H9 (cell line): ENCODE measurements around the gene ERI3. TPM values are rescaled to one million over a fixed set of nuclear protein-coding genes. Genes with fewer than 3 reads are reported as not detected.

Source experiments
- DNase-seq: peaks from one replicate; pipeline ENCODE4 v3.0.0-alpha.2; 2017
- H2AFZ ChIP-seq: one replicate; pipeline ENCODE4 v1.6.1; 2013; ENCODE audit warnings: mild to moderate bottlenecking, low read length, control low read depth, moderate library complexity
- H2AK5ac ChIP-seq: 2 replicates; pipeline ENCODE4 v1.6.1; 2013; ENCODE audit warnings: low read length, control low read depth, mixed read lengths; ENCODE audit not compliant: insufficient read length
- H2BK120ac ChIP-seq: one replicate; pipeline ENCODE4 v1.6.1; 2013; ENCODE audit warnings: low read depth, mild to moderate bottlenecking, low read length, control low read depth, inconsistent platforms; ENCODE audit not compliant: poor library complexity, severe bottlenecking
- H2BK12ac ChIP-seq: 2 replicates; pipeline ENCODE4 v1.6.1; 2013; ENCODE audit warnings: low read length, control low read depth, mixed read lengths, low read depth; ENCODE audit not compliant: insufficient read length
- H2BK15ac ChIP-seq: 2 replicates; pipeline ENCODE4 v1.6.1; 2013; ENCODE audit warnings: low read depth, low read length, control low read depth
- H2BK20ac ChIP-seq: one replicate; pipeline ENCODE4 v1.6.1; 2013; ENCODE audit warnings: low read depth, mild to moderate bottlenecking, low read length, control low read depth, inconsistent platforms; ENCODE audit not compliant: poor library complexity, severe bottlenecking
- H2BK5ac ChIP-seq: 2 replicates; pipeline ENCODE4 v1.6.1; 2013; ENCODE audit warnings: low read length, control low read depth, mixed read lengths; ENCODE audit not compliant: insufficient read length
- H3K14ac ChIP-seq: 2 replicates; pipeline ENCODE4 v1.6.1; 2013; ENCODE audit warnings: low read length, control low read depth; ENCODE audit not compliant: insufficient read depth
- H3K18ac ChIP-seq: 2 replicates; pipeline ENCODE4 v1.6.1; 2013; ENCODE audit warnings: low read depth, mild to moderate bottlenecking, mixed read lengths, low read length, control low read depth; ENCODE audit not compliant: insufficient read length
- H3K23ac ChIP-seq: 2 replicates; pipeline ENCODE4 v1.6.1; 2013; ENCODE audit warnings: low read length, control low read depth, mixed read lengths, low read depth; ENCODE audit not compliant: insufficient read length
- H3K23me2 ChIP-seq: 2 replicates; pipeline ENCODE4 v1.6.1; 2013; ENCODE audit warnings: low read depth, mild to moderate bottlenecking, mixed read lengths, low read length, control low read depth; ENCODE audit not compliant: insufficient read length, poor library complexity, severe bottlenecking
- H3K27ac ChIP-seq: 2 replicates; pipeline ENCODE4 v1.5.1; 2013; ENCODE audit warnings: low read length, control low read depth, mixed read lengths, low read depth; ENCODE audit not compliant: insufficient read length
- H3K27me3 ChIP-seq: 2 replicates; pipeline ENCODE4 v1.6.1; 2013; ENCODE audit warnings: low read length, control low read depth, inconsistent platforms; ENCODE audit not compliant: insufficient read depth
- H3K4ac ChIP-seq: 2 replicates; pipeline ENCODE4 v1.6.1; 2013; ENCODE audit warnings: low read depth, mild to moderate bottlenecking, control low read depth, inconsistent platforms, low read length, moderate library complexity
- H3K4me1 ChIP-seq: 2 replicates; pipeline ENCODE4 v1.6.1; 2013; ENCODE audit warnings: low read length, control low read depth, inconsistent platforms; ENCODE audit not compliant: insufficient read depth
- H3K4me2 ChIP-seq: 2 replicates; pipeline ENCODE4 v1.6.1; 2013; ENCODE audit warnings: low read length, control low read depth, mixed read lengths; ENCODE audit not compliant: insufficient read length, insufficient read depth
- H3K56ac ChIP-seq: 2 replicates; pipeline ENCODE4 v1.6.1; 2013; ENCODE audit warnings: low read depth, mild to moderate bottlenecking, mixed read lengths, low read length, control low read depth; ENCODE audit not compliant: insufficient read length
- H3K79me1 ChIP-seq: 2 replicates; pipeline ENCODE4 v1.6.1; 2013; ENCODE audit warnings: low read depth, mild to moderate bottlenecking, moderate library complexity, low read length, control low read depth, inconsistent platforms; ENCODE audit not compliant: insufficient read depth, poor library complexity, severe bottlenecking
- H3K79me2 ChIP-seq: 2 replicates; pipeline ENCODE4 v1.6.1; 2013; ENCODE audit warnings: low read length, control low read depth, inconsistent platforms; ENCODE audit not compliant: insufficient read depth
- H3K9ac ChIP-seq: 2 replicates; pipeline ENCODE4 v1.6.1; 2013; ENCODE audit warnings: low read length, control low read depth, mixed read lengths; ENCODE audit not compliant: insufficient read length; ENCODE audit errors: extremely low read depth
- H3K9me3 ChIP-seq: one replicate; pipeline ENCODE4 v1.6.1; 2013; ENCODE audit warnings: low read depth, low read length, inconsistent platforms; ENCODE audit not compliant: control insufficient read depth
- H3T11ph ChIP-seq: one replicate; pipeline ENCODE4 v1.6.1; 2013; ENCODE audit warnings: mild to moderate bottlenecking, low read length, control low read depth, inconsistent platforms
- H4K20me1 ChIP-seq: one replicate; pipeline ENCODE4 v1.6.1; 2013; ENCODE audit not compliant: control insufficient read depth, insufficient read length, insufficient read depth
- H4K5ac ChIP-seq: 2 replicates; pipeline ENCODE4 v1.6.1; 2013; ENCODE audit warnings: low read depth, mild to moderate bottlenecking, mixed read lengths, low read length, control low read depth; ENCODE audit not compliant: insufficient read length
- H4K8ac ChIP-seq: replicated peaks from 2 replicates; pipeline ENCODE4 v1.6.1; 2013; ENCODE audit warnings: low read length, control low read depth, mixed read lengths, low read depth; ENCODE audit not compliant: insufficient read length
- H4K91ac ChIP-seq: 2 replicates; pipeline ENCODE4 v1.6.1; 2013; ENCODE audit warnings: low read depth, mild to moderate bottlenecking, moderate library complexity, mixed read lengths, low read length, control low read depth; ENCODE audit not compliant: insufficient read length
- H3K27ac Mint-ChIP-seq, 3 experiments: 2 replicates in 2 of 3; 3 replicates in 1 of 3; pipeline ENCODE4 v1.8.0; 2020 to 2021; ENCODE audit warnings: mixed read lengths in 3 of 3, mild to moderate bottlenecking in 1 of 3, moderate library complexity in 1 of 3
- H3K27me3 Mint-ChIP-seq: 2 replicates; pipeline ENCODE4 v1.8.0; 2021; ENCODE audit warnings: low read depth, mild to moderate bottlenecking, moderate library complexity, mixed read lengths
- H3K36me3 Mint-ChIP-seq, 3 experiments: 2 replicates in 2 of 3; 3 replicates in 1 of 3; pipeline ENCODE4 v1.8.0; 2020 to 2021; ENCODE audit warnings: low read depth in 3 of 3, mixed read lengths in 3 of 3; ENCODE audit not compliant: insufficient read depth in 1 of 3
- H3K4me1 Mint-ChIP-seq, 2 experiments: 2 replicates each; pipeline ENCODE4 v1.8.0; 2020; ENCODE audit warnings: mixed read lengths in 2 of 2
- H3K4me3 Mint-ChIP-seq, 2 experiments: 2 replicates in 1 of 2; 3 replicates in 1 of 2; pipeline ENCODE4 v1.8.0; 2020 to 2021; ENCODE audit warnings: mild to moderate bottlenecking in 2 of 2, mixed read lengths in 2 of 2, moderate library complexity in 1 of 2
- H3K9me3 Mint-ChIP-seq, 2 experiments: 2 replicates in 1 of 2; 3 replicates in 1 of 2; pipeline ENCODE4 v1.8.0; 2020; ENCODE audit warnings: mild to moderate bottlenecking in 2 of 2, mixed read lengths in 2 of 2, moderate library complexity in 1 of 2
- CTCF ChIP-seq: fragments of 200-600 bp; sonication (generic); conservative IDR thresholded peaks from 3 replicates; pipeline ENCODE4 v1.8.0; 2021; ENCODE audit warnings: antibody characterized with exemption, mild to moderate bottlenecking
- WGBS: extraction: QIAGEN DNeasy Blood & Tissue Kit; methylation state at CpG from one replicate; pipeline ENCODE4 v1.1.7; 2013; ENCODE audit warnings: missing lambda C conversion rate, low lambda C conversion rate, mixed read lengths; ENCODE audit not compliant: insufficient read length; ENCODE audit errors: extremely low coverage; 5-methylcytosine and 5-hydroxymethylcytosine counted together
- total RNA-seq: library from RNA; stranded (reverse); gene quantifications from 2 replicates; pipeline ENCODE4 v1.2.1, GENCODE V29; 2021

Gene ERI3
- total RNA-seq, 1 experiment from 2014 or later = 61.6 TPM

DNA sequence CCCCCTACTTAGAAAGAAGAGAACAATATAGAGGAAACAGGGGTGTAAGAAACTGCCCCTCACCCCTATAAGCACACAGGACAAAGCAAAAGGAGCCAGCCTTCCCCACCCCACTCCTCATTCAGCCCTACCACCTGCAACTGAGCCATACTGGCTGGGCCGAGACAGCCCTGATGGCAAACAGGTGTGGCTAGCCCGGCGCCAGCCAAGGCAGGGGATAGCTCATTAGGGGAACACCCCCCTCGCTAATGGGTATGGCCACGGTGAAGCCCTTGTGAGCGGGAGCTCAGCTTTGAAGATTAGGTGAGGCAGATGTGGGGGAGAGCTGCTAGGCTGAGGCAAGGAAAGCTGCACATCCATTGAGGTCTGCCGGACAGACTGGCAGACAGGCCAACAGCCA, 65.5 kb downstream of the ERI3 start:
- no CpG with 5 or more reads among the region's 7 CpGs for WGBS
- H3K79me2 ChIP-seq = no peaks in the 10 kb centered on the region
- no peak for DNase-seq
- H3K36me3 Mint-ChIP-seq = peaks cover 11 to 17% (median 16%) of the 10 kb centered on the region in 3 experiments; a peak in 6 of 7 replicates
- no peak overlapping the region for H2BK20ac ChIP-seq
- H2BK5ac ChIP-seq = no peak overlapping the region
- H3K27ac ChIP-seq = no peak overlapping the region
- H3K23me2 ChIP-seq = no peaks in the 10 kb centered on the region
- H3K56ac ChIP-seq = no peak overlapping the region
- no peak overlapping the region for H3K4ac ChIP-seq
- H4K5ac ChIP-seq = no peak overlapping the region
- no peaks in the 10 kb centered on the region for H3K27me3 ChIP-seq
- H3K4me3 Mint-ChIP-seq = no peak overlapping the region
- TF ChIP-seq CTCF = no peak
- no peak overlapping the region for H4K91ac ChIP-seq
- H3K14ac ChIP-seq = no peak overlapping the region
- H3K4me1 ChIP-seq = no peaks in the 10 kb centered on the region
- H3K27me3 Mint-ChIP-seq = no peaks in the 10 kb centered on the region
- no peak overlapping the region for H3K18ac ChIP-seq
- no peak overlapping the region for H2BK12ac ChIP-seq
- H3K4me2 ChIP-seq = no peak overlapping the region
- H4K20me1 ChIP-seq = no peaks in the 10 kb centered on the region
- H3T11ph ChIP-seq = no peak overlapping the region
- no peaks in the 10 kb centered on the region for H3K9me3 ChIP-seq
- H3K9ac ChIP-seq = no peak overlapping the region
- no peak overlapping the region for H2AK5ac ChIP-seq
- no peak overlapping the region for H2BK120ac ChIP-seq
- H3K23ac ChIP-seq = no peak overlapping the region
- H3K79me1 ChIP-seq = no peaks in the 10 kb centered on the region
- no peak overlapping the region for H2AFZ ChIP-seq
- H3K27ac Mint-ChIP-seq = peak overlapping the region in 2 of 3 experiments; percentile 35 to 40; a peak in 2 of 7 replicates
- no peak overlapping the region for H2BK15ac ChIP-seq
- peaks cover 5 to 9% of the 10 kb centered on the region in 2 experiments; a peak in 2 of 4 replicates for H3K4me1 Mint-ChIP-seq
- H4K8ac ChIP-seq = no peak overlapping the region
- no peaks in the 10 kb centered on the region for H3K9me3 Mint-ChIP-seq
